ENCODE results near the gene CALCOCO2. TPM values are rescaled to one million over a fixed set of nuclear protein-coding genes. Genes with fewer than 3 reads are reported as not detected.
A peak's percentile ranks its signal among the peaks of the same experiment; 100 is the strongest.

The CALCOCO2 gene
- total and polyA plus RNA-seq, 2 of the 13 experiments (the other 11 are each of a cell fraction or from before 2014, with no cell fraction given) = 72.9 to 111 TPM

- TF ChIP-seq YEATS2 (CRISPR knock-in tag; IDR thresholded peaks at IDR 0.05; ENCODE audit: borderline replicate concordance) (no peak), ZNF839 (CRISPR knock-in tag; IDR thresholded peaks at IDR 0.05; ENCODE audit: borderline replicate concordance) (no peak), ZNF720 (CRISPR knock-in tag; IDR thresholded peaks at IDR 0.05) (no peak), GATAD2A (CRISPR knock-in tag; IDR thresholded peaks at IDR 0.05) (peak; percentile 99), JARID2 (CRISPR knock-in tag; IDR thresholded peaks at IDR 0.05; ENCODE audit: insufficient replicate concordance) (peak; percentile 25), HOXA5 (CRISPR knock-in tag; IDR thresholded peaks at IDR 0.05) (peak; percentile 98), ZNF572 (CRISPR knock-in tag; IDR thresholded peaks at IDR 0.05) (0 out of 2 replicates have a peak, but pooled peaks have one; percentile 18), ZNF883 (CRISPR knock-in tag; IDR thresholded peaks at IDR 0.05; ENCODE audit: not compliant biosample characterization) (no peak), NAIF1 (CRISPR knock-in tag; IDR thresholded peaks at IDR 0.05; ENCODE audit: borderline replicate concordance) (no peak), NCOA1 (CRISPR knock-in tag; IDR thresholded peaks at IDR 0.05) (peak; percentile 42; the same call in 1 of the 2 replicates), CBX2 (IDR thresholded peaks at IDR 0.05; ENCODE audit: low read depth, low read length) (no peak), CBX2 (CRISPR knock-in tag; IDR thresholded peaks at IDR 0.05; ENCODE audit: low read depth) (peak; percentile 92; the same call in 1 of the 2 replicates), CENPT (CRISPR knock-in tag; IDR thresholded peaks at IDR 0.05; ENCODE audit: low read depth) (no peak), SNAPC4 (CRISPR knock-in tag; IDR thresholded peaks at IDR 0.05) (no peak), NBN (conservative IDR thresholded peaks at IDR 0.05) (no peak), BHLHE40 (IDR thresholded peaks at IDR 0.05; ENCODE audit: low read length) (peak; percentile 71; the same call in 1 of the 2 replicates)
- TF ChIP-seq, protein P1, sequence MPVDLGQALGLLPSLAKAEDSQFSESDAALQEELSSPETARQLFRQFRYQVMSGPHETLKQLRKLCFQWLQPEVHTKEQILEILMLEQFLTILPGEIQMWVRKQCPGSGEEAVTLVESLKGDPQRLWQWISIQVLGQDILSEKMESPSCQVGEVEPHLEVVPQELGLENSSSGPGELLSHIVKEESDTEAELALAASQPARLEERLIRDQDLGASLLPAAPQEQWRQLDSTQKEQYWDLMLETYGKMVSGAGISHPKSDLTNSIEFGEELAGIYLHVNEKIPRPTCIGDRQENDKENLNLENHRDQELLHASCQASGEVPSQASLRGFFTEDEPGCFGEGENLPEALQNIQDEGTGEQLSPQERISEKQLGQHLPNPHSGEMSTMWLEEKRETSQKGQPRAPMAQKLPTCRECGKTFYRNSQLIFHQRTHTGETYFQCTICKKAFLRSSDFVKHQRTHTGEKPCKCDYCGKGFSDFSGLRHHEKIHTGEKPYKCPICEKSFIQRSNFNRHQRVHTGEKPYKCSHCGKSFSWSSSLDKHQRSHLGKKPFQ (CRISPR knock-in tag; IDR thresholded peaks at IDR 0.05; ENCODE audit: insufficient replicate concordance) = peak; percentile 52
Measured at GRCh38 chr17:48871551-48872351, 40.9 kb downstream of the CALCOCO2 start (continued).
